ENCODE data around the gene MYADML2.

Gene MYADML2

DNA sequence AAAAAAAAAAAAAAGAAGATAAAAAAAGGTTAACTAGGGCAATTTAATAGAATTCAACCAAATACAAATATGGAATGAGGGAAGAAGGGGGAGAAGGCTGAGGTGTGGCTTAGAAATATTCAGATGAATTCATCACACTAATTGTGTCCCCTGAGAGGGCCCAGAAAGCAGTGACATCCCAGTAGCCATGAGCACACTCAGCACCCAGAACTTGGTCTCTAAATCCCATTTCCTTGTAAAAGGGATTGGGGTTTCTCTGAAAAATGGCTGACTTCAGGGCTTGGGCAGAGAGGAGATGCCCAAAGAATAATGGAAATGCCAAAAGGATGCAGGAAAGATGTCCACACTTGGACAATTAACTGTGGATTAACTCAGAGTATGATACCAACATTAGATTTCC, 26.4 kb upstream of the MYADML2 start:
- H3K9ac ChIP-seq (ENCODE audit: low read depth, low read length) = no peak overlapping the region
- H3K4me1 ChIP-seq (ENCODE audit: control insufficient read depth, insufficient read depth, low read length) = no peaks in the 10 kb centered on the region
- H3K27me3 ChIP-seq (ENCODE audit: control insufficient read depth, insufficient read depth, low read length) = peaks cover 25% of the 10 kb centered on the region
- no peaks in the 10 kb centered on the region for H3K36me3 ChIP-seq (ENCODE audit: control insufficient read depth, insufficient read depth, low read length)
- no peaks in the 10 kb centered on the region for H3K9me3 ChIP-seq (ENCODE audit: control insufficient read depth, insufficient read depth, low read length)
- no peak overlapping the region for H3K4me3 ChIP-seq (ENCODE audit: low read depth, low read length)

DNA sequence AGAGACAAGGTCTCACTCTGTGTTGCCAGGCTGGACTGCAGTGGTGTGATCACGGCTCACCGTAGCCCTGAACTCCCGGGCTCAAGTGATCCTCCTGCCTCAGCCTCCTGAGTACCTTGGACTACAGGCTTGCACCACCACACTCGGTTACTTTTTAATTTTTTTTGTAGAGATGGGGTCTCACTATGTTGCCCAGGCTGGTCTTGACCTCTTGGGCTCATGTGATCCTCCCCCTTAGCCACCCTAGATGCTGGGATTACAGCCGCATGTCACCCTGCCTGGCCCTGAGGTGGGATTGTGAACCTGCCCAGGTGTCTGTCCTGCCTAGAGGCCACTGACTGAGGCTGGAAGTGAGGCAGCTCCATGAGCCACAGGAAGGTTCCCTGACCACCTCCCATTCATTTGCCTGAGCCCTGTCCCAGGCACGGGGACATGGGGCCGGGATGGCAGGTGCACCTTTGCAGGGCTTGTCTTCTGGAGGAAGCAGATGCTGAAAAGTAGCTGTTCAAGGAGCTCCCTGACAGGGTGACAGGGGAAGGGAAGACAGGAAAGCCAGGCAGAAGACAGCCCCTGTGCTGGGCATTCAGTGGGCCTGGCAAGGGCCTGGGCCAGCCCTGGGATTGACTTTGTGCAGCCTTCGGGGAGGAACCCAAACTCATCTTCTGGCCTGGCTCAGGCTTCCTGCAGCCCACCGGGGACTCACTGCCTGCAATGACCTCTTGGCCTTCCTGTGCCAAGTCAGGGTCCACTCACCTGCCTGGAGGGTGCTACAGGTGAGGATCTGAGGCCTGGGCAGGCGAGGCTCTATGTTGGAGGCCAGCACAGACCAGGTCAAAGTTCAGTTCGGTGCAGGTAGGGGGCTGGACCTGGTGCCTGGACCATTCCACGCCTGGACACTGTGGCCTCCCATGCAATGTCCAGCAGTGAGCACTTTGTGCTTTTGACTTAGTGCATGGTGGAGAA, 22.1 kb upstream of the MYADML2 start:
- no peaks in the 10 kb centered on the region for H3K36me3 ChIP-seq (ENCODE audit: control insufficient read depth, insufficient read depth, low read length)
- no peak overlapping the region for H3K9ac ChIP-seq (ENCODE audit: low read depth, low read length)
- H3K9me3 ChIP-seq (ENCODE audit: control insufficient read depth, insufficient read depth, low read length) = no peaks in the 10 kb centered on the region
- no peak overlapping the region for H3K4me3 ChIP-seq (ENCODE audit: low read depth, low read length)
- H3K27me3 ChIP-seq (ENCODE audit: control insufficient read depth, insufficient read depth, low read length) = peaks cover 23% of the 10 kb centered on the region
- H3K4me1 ChIP-seq (ENCODE audit: control insufficient read depth, insufficient read depth, low read length) = peaks cover 8% of the 10 kb centered on the region

DNA sequence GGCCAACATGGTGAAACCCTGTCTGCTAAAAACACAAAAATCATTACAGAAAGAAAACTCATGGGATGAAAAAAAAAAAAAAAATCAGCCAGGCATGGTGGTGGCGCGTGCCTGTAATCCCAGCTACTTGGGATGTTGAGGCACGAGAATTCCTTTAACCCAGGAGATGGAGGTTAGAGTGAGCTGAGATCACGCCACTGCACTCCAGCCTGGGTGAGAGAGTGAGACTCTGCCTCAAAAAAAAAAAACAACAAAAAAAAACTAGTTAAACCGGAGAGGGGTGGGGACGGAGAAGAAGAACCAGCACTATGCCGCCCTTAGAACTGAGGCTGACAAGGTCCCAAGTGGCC, 21.3 kb upstream of the MYADML2 start:
- peaks cover 8% of the 10 kb centered on the region for H3K4me1 ChIP-seq (ENCODE audit: control insufficient read depth, insufficient read depth, low read length)
- peak overlapping the region; percentile 13 for H3K4me3 ChIP-seq (ENCODE audit: low read depth, low read length)
- H3K9ac ChIP-seq (ENCODE audit: low read depth, low read length) = no peak overlapping the region
- H3K9me3 ChIP-seq (ENCODE audit: control insufficient read depth, insufficient read depth, low read length) = no peaks in the 10 kb centered on the region
- H3K36me3 ChIP-seq (ENCODE audit: control insufficient read depth, insufficient read depth, low read length) = no peaks in the 10 kb centered on the region
- peaks cover 31% of the 10 kb centered on the region for H3K27me3 ChIP-seq (ENCODE audit: control insufficient read depth, insufficient read depth, low read length)

DNA sequence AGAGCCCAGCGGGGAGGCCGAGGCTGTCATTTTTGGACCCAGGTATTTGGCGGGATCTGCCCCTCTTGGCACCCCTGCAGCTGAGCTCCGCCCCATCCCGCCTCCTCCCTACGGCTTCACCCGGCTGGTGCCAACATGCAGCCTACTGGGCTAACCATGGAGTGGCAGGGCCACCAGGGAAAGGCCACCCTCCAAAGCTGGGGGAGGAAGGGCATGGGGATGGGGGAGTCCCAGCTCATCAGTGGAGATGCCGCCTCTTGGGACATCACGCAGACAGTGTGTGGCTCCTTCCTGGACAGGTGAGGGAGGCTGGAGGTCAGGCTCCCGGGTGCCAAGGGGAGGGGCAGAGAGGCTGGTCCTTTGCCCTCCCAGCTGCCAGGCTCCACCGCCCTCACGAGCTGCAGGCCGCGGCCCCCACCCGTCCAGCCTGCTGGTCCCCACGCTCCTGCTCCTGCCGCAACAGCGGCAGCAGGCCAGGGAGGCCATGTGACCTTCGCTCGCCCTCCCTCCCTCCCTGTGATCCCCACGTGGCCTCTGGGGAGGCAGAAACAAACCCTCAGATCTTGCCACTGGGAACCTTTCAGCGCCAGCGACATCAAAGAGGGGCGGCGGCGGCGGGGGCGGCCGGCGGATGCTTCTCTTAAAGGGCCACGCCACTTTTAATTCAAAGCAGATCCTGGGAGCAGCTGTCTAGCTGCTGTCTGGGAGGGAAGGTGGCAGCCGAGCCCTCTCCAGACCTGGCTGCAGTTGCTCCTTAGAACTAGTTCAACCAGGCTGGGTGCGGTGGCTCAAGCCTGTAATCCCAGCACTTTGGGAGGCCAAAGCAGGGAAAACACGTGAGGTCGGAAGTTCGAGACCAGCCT, 20.7 kb upstream of the MYADML2 start:
- Histone ChIP-seq H3K4me1 (ENCODE audit: control insufficient read depth, insufficient read depth, low read length) (peaks cover 8% of the 10 kb centered on the region), H3K27me3 (ENCODE audit: control insufficient read depth, insufficient read depth, low read length) (peaks cover 37% of the 10 kb centered on the region), H3K9ac (ENCODE audit: low read depth, low read length) (no peak overlapping the region), H3K4me3 (ENCODE audit: low read depth, low read length) (peak overlapping the region; percentile 16), H3K36me3 (ENCODE audit: control insufficient read depth, insufficient read depth, low read length) (no peaks in the 10 kb centered on the region), H3K9me3 (ENCODE audit: control insufficient read depth, insufficient read depth, low read length) (no peaks in the 10 kb centered on the region)

DNA sequence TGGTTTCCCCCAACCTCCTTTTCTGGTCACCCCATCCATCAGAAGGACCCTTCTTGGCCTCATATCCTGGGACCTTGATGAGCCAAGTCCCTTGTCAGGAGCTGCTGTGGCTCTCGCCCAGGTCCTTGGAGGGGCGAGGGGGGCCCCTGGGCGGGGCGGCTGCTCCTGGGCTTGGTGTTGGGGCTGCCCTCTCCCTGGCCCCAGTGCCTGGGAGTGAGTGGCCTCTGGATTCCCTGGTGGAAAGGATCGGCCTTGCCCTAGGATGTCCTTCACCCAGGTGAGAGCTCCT, 20.2 kb upstream of the MYADML2 start:
- H3K9ac ChIP-seq (ENCODE audit: low read depth, low read length) = no peak overlapping the region
- H3K36me3 ChIP-seq (ENCODE audit: control insufficient read depth, insufficient read depth, low read length) = no peaks in the 10 kb centered on the region
- H3K4me3 ChIP-seq (ENCODE audit: low read depth, low read length) = peak overlapping the region; percentile 16
- H3K4me1 ChIP-seq (ENCODE audit: control insufficient read depth, insufficient read depth, low read length) = peaks cover 8% of the 10 kb centered on the region
- H3K27me3 ChIP-seq (ENCODE audit: control insufficient read depth, insufficient read depth, low read length) = peaks cover 42% of the 10 kb centered on the region
- no peaks in the 10 kb centered on the region for H3K9me3 ChIP-seq (ENCODE audit: control insufficient read depth, insufficient read depth, low read length)

DNA sequence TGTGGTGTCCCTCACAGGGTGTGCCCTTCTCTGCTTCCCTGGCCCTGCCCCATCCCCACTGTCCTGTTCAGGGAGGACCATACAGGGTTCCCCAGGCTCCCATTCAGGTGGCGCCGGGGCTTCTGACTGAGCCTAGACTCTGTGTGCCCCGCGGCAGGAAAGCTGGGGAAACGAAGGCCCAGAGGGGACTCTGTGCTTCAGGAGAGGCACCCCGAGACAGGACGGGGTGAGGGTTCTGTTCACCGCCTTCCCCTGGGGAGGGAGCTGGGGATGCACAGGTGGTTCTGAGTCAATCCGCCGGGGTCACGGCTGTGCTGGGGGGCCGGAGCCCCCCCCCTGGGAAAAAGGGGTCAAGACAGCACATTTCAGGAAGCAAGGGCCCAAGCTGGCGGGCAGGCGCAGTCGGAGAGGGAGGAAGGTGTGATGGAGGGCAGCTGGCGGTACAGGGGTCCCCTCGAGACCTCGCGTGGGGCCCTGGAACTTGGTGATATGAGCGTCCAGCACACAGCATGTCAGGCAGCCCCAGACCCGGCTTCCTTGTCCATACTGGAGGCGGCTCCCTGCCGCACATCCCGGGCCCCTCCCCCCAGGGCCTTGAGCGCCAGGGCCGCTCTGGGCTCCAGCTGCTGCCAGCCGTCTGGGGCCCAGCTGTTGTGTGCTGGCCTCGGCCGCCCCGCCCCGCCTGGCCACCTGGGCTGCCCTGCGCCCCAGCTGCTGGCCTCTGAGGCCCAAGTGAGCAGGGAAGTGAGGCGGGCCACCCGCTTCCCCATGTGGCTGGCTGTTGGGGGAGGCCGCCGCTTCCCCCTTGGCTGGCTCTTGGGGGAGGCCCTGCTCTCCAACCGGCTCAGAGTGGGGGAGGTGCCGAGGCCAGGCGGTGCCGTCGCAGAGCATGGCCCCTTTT, 19.6 kb upstream of the MYADML2 start:
- Histone ChIP-seq H3K4me1 (ENCODE audit: control insufficient read depth, insufficient read depth, low read length) (peaks cover 8% of the 10 kb centered on the region), H3K9ac (ENCODE audit: low read depth, low read length) (no peak overlapping the region), H3K36me3 (ENCODE audit: control insufficient read depth, insufficient read depth, low read length) (no peaks in the 10 kb centered on the region), H3K4me3 (ENCODE audit: low read depth, low read length) (peak overlapping the region; percentile 16), H3K27me3 (ENCODE audit: control insufficient read depth, insufficient read depth, low read length) (peaks cover 47% of the 10 kb centered on the region), H3K9me3 (ENCODE audit: control insufficient read depth, insufficient read depth, low read length) (no peaks in the 10 kb centered on the region)

DNA sequence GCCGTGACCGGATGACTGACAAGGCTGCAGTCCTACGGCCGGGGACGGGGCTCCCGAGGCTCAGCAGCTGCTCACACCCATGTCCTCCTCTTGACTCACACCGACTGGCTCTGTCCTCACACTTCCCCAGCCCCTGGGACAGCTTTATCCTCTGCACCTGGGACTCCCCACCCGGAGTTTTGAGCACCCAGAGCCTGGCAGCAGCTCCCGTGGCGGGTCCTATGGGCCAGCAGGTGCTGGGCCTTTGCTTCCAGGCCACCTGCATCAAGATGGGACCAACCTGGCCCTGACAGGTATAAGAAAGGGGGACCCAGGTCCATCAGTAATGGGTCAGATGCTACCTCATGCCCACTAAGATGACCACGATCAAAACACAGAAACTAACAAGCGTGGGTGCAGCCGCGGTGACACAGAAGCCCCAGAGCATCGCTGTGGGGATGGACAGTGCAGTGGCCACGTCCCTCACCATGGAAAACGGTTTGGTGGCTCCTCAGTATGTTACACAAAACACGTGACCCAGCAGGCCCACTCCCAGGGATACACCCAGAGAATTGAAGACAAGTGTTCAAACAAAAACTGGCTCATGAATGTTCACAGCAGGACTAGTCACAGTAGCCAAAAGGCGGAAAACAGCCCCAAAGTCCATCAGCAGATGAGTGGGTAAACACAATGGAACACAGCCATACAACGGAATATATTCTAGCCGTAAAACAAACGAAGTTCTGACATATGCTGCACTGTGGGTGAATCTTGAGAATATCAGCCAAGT, 17.2 kb upstream of the MYADML2 start:
- Histone ChIP-seq H3K9ac (ENCODE audit: low read depth, low read length) (no peak overlapping the region), H3K27me3 (ENCODE audit: control insufficient read depth, insufficient read depth, low read length) (peaks cover 53% of the 10 kb centered on the region)

DNA sequence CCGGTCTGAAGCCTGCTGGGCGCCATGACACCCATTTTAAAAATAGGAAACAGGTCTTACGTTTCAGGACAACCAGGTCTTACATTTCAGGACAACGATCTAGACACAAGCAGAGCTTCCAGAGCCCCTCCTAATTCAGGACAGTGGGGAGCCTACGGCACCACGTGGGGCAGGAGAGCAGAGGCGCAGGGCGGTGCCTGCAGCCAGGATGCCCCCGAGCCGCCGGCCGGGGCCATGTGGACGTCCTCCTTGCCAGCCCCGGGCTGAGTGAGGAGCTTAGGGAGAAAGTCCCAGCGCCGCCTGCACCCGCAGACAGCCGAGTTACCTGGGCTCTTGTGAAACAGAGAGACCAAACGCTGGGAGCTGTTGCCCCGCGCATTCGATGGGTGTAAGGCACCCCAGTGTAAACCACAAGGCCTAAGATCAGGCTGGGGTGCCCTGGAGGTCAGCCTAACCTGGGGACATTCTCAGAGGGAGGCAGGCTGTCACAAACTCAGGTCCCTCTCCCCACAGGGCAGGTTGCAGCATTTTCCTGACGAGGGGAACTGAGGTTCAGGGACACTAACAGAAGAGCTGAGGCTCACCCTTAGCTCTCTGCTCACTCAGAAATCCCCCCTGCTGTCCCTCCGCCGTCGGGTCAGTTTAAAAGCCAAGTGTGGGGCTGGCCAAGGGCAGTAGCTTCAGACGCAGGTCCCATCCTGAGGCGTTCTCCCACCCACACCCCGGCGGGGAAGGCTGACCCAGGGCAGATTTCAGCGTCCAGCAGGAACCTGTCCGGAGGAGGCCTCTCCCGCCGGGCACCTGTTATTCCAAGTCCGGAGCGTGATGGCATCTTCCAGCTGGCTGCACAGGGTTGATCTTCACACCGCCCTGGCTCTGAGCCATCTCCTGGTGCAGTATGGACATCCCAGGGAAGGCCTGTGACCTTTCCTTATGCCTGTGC, 15.7 kb upstream of the MYADML2 start:
- Histone ChIP-seq H3K9ac (ENCODE audit: low read depth, low read length) (no peak overlapping the region), H3K4me1 (ENCODE audit: control insufficient read depth, insufficient read depth, low read length) (peaks cover 6% of the 10 kb centered on the region), H3K9me3 (ENCODE audit: control insufficient read depth, insufficient read depth, low read length) (no peaks in the 10 kb centered on the region), H3K4me3 (ENCODE audit: low read depth, low read length) (peak overlapping the region; percentile 35), H3K27me3 (ENCODE audit: control insufficient read depth, insufficient read depth, low read length) (peaks cover 64% of the 10 kb centered on the region), H3K36me3 (ENCODE audit: control insufficient read depth, insufficient read depth, low read length) (no peaks in the 10 kb centered on the region)

More for the DNA sequence above, 17.2 kb upstream of the MYADML2 start:
- Histone ChIP-seq H3K36me3 (ENCODE audit: control insufficient read depth, insufficient read depth, low read length) (no peaks in the 10 kb centered on the region), H3K4me3 (ENCODE audit: low read depth, low read length) (no peak overlapping the region), H3K4me1 (ENCODE audit: control insufficient read depth, insufficient read depth, low read length) (peaks cover 8% of the 10 kb centered on the region), H3K9me3 (ENCODE audit: control insufficient read depth, insufficient read depth, low read length) (no peaks in the 10 kb centered on the region)

DNA sequence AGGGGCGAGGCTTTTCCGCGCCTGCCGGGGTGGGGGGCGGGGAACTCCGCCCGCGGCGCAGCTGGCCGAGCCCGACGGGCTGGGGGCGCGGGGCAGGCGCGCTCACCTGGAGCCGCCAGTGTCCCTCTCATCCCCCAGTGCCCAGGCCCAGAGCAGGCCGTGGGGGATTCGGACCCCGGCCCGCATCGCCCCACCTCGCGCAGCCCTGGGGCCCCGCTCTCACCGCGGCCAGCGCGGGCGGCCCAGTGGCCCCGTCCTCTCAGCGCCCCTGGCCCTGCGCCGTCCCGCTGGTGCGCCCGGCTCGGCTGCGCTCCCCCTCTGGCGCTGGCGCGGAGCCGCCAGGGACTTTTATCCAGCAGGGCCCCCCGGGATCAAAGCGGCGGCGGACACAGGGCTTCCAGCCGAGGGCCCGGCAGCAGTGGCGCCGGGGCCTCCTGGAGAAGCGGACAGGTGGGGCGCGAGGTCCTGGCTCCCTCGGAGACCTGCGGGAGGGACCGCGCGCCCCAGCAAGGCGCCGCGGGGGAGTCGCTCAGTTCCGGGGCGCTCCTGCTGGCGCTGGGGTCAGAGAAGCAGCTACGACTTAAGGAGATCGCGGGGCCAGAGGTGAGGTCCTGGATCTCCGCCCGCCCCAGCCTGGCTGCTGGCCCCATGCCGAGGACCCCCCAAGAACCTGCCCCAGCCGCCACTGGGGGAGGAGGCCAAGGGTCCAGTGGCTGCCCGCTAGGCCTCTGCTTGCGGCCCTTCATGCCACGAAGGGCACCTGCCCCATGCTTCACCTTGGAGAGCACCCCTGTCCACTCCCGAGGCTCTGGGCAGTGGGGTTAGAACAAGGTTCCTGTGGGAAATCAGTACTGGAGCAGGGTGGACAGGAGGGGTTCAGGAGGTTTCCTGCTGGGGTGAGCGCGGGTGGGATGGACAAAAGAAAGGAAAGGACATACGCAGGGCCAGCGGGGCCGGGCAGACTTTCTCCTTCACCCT, 14.8 kb upstream of the MYADML2 start:
- Histone ChIP-seq H3K9ac (ENCODE audit: low read depth, low read length) (no peak overlapping the region), H3K36me3 (ENCODE audit: control insufficient read depth, insufficient read depth, low read length) (no peaks in the 10 kb centered on the region), H3K4me3 (ENCODE audit: low read depth, low read length) (peak overlapping the region; percentile 35), H3K27me3 (ENCODE audit: control insufficient read depth, insufficient read depth, low read length) (peaks cover 68% of the 10 kb centered on the region), H3K9me3 (ENCODE audit: control insufficient read depth, insufficient read depth, low read length) (no peaks in the 10 kb centered on the region), H3K4me1 (ENCODE audit: control insufficient read depth, insufficient read depth, low read length) (peaks cover 2% of the 10 kb centered on the region)
